HG02588 (cell line): ENCODE measurements around the gene DLL1.

ENCODE experiments used
- ATAC-seq: cut with Tn5 transposase; IDR thresholded peaks from one replicate; pipeline ENCODE4 v1.9.1; 2021; ENCODE audit warnings: mild to moderate bottlenecking, moderate library complexity; ENCODE audit not compliant: unreplicated experiment

Gene DLL1

DNA sequence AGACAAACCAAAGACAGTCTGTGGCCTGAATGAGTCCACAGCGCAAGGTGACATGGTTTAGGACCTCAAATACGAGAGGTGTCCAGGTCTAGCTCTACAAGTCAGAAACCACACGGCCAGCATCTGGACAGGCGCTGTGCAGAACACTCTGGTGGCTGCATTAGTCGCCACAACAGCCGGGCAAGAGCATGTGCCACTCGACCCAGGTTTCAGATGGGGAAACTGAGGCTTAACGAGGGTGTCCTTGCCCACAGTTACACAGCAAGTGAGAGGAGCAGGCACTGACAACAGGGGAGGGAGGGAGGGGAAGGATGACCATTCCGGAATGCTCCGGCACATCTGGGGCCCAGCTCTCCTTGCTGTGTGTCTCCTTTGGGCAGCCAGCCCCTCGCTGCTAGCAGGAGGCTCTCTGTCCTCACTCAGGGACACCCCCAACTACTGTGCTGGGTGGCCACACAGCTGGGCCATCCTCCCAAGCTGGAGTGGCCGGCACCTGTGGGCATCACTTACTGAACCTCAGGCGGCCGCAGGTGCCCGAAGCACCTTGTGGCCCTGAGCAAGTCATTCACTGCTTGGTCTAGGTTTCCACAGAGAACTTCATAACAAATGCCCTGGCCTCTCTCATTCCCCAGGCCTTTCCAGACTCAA lies 6.6 kb downstream of the DLL1 start:
- no peak for ATAC-seq

GRCh38 chr6:170283212-170284081 lies 7.4 kb downstream of the DLL1 start:
- no peak for ATAC-seq

- no peak for ATAC-seq
These were observed 8.2 kb downstream of the DLL1 start for GRCh38 chr6:170282512-170283158.

DNA sequence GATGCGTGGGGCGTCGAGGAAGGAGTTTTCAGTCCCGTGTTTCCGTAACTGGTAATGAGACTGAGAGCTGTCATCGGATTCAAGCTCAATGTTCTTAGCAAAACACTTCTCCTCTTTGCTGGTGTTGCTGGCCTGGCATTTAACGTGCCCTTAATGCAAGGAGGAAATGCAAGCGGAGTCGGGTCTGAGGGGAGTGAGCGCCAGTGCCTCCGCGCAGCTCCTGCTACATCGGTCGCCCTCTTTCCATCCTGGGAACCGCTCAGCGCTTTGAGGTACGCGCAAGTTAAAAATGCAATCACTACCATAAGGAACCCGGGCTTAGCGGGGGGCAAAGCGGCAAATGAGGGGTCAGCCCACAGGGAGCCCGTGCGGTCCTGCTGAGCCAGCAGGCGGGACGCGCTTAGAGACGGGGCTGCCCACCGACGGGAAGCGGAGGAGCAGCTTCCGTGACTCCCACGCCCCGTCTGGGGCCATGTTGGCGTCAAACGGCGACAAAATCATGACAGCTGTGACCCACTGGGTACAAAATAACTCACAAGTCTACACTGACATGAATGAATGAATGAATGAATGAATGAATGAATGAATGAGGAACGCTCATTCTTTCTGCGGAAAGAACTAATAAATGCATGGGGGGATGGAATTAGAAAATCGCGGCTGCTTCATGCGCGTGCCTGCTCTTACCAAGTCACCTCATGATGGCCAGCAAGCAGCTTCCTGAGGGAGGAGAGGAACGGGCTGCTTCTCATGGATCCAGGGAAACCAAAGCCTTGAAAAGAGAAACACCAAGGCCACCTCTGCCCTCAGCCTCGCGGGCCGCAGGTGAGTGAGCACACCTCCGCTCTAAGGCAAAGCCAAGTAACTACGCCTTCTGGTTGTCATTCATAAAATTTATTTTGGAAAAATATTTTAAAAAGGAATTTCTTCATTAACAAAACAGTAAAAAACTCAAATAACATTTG lies 9.3 kb downstream of the DLL1 start:
- ATAC-seq = no peak

DNA sequence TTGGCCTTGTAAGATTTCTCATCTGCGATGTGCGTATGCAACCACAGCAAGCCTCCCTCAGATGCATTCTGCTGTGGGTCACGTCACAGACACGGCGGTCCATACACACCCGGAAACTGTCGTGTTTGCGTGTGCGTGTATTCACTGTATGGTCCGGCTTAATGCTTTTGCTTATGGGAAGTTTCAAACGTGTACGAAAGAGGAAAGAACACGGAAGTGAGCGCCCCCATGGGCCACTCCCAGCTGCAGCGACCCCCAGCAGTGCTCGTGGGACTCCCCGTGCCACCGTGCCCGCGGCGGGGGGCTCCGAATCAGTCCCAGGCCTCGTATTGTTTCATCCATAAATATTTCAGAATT lies 10.2 kb downstream of the DLL1 start:
- ATAC-seq = no peak

GRCh38 chr6:170279977-170280688 lies 10.7 kb downstream of the DLL1 start:
- no peak for ATAC-seq

GRCh38 chr6:170279426-170279825 lies 11.5 kb downstream of the DLL1 start:
- no peak for ATAC-seq

DNA sequence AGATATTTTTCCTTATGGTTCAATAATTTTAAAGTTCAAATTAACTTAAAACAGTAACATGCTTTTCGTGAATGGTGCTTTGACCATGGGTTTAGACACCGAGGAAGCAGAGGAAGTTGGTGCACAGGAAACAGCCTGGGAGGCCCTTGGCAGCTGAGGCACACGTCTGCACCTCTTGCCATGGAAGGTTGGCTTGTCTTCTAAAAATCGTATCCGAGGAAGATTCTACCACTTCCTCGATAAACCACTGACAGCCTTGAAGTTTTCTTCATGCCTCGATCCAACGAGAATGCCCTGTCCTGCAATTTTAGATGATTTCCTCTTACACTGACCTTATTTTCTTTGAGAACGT lies 12.2 kb downstream of the DLL1 start:
- no peak for ATAC-seq

GRCh38 chr6:170277893-170278742 lies 12.8 kb downstream of the DLL1 start:
- no peak for ATAC-seq

DNA sequence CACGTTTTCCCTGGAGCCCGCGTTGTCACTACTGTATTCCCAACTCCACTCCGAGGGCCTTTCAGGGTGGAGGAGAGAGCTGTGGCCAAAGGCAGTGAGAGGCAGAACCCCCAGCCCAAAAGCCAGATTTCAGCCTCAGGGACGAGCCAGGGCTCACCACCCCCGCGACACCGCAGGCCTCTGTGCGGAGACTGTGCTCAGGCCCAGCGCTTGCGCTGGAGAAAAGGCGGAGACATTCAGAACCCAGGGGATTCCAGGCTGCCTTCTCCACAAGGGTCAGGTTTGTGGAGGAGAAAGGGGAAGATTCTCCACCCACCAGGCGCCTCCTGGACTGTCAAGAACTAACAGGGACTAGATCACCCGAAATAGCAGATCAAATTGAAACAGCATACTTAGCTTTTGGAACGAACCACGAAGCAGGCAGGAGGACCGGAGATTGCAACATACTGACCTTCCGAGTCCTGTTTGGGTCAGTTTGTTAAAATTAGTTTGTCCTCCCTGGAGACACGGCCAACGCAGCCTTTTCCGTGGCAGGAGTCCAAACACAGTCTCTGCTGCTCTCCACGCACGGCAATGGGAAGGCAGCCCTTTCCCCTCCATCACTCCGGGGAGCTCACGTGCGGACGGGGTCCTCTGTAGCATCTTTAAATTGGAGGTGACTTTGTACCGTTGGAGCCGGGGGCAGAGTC lies 14.4 kb downstream of the DLL1 start:
- no peak for ATAC-seq

DNA sequence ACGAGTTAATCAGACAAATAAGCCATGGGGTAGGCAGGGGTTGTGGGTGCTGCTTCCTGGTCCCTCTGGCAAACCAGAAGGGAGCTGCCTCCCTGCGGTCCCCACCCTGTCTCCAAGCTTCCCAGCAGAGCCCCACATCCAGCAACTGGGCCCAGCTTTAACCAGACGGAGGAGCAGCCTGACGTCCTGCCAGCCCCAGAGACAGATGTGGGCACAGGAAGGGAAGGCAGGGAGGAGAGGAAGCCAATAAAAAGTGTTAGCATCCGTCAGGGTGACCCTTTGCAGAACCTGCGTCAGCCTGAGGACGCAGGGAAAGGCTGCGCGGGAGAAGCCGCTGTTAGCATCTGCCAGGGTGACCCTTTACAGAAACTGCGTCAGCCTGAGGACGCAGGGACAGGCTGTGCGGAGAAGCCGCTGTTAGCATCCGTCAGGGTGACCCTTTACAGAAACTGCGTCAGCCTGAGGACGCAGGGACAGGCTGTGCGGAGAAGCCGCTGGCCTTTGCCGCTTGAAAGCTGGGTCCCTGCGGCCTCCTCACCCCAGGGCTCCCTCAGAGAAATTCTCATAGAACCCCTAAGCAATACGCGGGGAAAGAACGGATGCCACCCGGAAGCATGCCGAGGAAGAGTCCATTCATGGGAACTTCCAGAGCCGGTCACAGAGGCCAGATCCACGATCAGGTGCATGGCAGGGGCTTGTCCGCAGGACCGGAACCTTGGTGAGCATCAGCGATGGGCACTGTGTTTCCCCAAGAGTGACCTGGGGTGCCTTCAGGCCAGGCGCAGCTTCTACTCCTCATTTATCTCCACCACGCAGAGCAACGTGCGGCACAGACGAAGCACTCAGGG lies 15.9 kb downstream of the DLL1 start:
- ATAC-seq = no peak

DNA sequence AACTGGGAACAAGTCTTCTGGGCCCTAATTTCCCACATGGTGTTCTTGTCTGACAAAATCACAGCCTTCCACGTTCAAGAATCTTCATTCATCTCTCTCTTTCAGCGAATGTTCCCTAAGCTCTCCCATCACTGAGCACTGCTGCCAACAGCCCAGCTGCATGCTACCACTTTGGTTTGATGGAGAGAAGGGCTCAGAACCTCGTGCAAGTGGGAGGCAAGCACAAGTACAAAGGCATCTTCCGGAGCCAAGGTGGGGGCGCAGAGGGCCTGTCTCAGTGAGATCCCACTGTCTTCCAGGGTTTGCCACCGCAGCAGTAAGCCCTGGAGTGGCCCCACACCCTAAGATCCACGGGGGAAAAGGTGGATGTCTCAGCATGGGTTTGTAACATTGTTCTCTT lies 17.2 kb downstream of the DLL1 start:
- ATAC-seq = no peak

- no peak for ATAC-seq
These were observed 17.7 kb downstream of the DLL1 start for GRCh38 chr6:170273191-170273590.

DNA sequence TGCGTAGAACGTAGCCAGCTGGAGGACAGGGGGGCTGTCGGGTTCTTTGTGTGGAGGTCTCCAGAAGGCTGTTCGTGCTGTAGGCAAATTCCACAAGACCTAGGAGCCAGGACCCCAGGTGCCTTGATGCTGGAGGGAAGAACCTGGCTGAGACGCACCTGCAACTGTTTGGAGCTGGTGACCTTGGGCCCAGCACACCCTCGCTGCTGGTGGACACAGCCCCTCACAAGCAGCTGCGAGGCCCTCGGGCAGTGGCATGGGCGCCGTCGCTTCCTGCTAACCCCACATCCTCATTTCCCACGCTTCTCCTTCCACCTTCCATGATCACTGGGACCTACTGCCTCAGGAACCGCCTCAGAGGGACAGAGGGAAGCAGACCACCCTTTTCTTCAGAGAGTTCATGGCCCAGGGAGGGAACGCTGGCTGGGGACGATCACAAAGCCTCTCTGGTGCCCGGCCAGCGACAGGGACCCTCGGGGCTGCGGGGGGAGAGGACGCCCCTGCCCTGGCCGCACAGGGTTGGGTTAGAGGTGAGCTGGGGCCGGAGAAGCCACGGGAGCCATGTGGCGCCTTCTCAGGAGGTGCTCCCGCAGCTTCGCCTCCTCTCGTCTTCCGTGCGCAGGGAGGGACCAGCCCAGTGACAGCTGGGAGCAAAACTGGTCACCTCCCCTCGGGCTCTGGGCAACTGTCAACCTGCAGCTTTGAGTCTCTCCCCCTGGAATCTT lies 18.4 kb downstream of the DLL1 start:
- no peak for ATAC-seq

DNA sequence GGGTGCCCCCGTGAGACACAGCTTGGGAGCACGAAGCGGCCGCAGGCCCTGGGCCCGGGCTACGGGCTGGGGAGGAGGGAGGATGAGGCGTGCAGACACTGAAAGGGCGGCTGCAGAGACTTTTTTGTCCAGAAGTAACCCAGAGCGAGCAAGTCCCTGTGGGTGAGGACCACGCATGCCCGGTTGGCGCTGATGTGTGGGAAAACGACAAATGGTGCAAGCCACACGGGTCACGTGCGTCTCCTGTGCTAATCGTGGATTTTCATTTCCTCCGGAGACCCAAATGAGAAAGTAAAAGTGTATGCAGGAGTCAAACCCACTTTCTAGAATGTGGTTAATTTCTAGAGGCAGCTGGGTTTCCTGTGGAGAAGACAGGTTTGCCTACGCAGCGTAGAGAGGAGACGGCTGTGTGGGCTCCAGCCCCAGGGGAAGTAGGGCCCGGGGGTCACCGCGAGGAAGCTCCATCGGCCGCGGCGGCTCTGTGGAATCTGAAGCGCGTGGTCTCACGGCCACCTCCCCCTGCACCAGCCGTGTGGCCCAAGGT lies 19.0 kb downstream of the DLL1 start:
- ATAC-seq = peak; percentile 94

- ATAC-seq = no peak
These were observed 19.8 kb downstream of the DLL1 start for GRCh38 chr6:170270984-170271593.
